ELR (cell line): ENCODE measurements around the gene RCL1.
"Not testable (repeated sequence)": the region's sequence is repeated elsewhere in the genome, so short reads cannot be mapped to it uniquely, and the experiment has no call there.

Experiments used
- DNase-seq: peaks from one replicate; pipeline ENCODE4 v3.0.0-alpha.2; 2015; ENCODE audit warnings: low read depth

RCL1 gene

DNA sequence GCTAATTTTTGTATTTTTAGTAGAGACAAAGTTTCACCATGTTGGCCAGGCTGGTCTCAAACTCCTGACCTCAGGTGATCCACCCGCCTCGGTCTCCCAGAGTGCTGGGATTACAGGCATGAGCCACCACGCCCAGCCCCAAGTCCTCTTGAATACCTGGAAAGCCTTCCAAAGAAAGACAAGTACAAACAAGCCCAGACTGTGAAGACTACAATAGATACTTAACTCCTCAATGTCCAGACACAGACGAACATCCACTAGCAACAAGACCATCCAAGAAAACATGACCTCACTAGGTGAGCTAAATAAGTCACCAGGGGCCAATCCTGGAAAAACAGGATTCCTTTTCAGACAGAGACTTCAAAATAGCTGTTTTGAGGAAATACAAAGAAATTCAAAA lies 9.6 kb upstream of the RCL1 start:
- DNase-seq, result not testable (repeated sequence)

DNA sequence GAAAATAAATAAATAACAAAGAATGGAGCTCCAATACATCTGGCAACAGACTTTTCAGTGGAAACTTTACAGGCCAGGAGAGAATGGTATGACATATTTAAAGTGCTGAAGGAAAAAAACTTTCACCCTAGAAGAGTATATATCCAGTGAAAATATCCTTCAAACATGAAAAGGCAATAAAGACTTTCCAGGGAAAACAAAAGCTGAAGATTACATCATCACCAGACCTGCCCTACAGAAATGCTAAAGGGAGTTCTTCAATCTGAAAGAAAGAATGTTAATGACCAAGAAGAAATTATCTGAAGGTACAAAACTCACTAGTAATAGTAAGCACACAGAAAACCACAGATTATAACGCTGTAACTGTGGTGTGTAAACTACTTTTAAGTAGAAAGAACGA lies 8.3 kb upstream of the RCL1 start:
- no peak for DNase-seq

DNA sequence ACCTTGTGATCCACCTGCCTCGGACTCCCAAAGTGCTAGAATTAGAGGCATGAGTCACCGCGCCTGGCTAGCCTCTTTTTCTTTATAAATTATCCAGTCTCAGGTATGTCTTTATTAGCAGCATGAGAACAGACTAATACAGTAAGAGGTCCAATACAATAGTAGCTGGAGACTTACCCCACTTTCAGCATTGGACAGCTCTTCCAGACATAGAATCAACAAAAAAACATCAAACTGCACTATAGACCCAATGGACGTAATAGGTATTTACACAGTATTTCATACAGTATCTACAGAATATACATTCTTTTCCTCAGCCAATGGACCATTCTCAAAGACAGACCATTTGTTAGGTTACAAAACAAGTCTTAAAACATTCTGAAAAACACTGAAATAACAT lies 6.1 kb upstream of the RCL1 start:
- DNase-seq, result no peak

DNA sequence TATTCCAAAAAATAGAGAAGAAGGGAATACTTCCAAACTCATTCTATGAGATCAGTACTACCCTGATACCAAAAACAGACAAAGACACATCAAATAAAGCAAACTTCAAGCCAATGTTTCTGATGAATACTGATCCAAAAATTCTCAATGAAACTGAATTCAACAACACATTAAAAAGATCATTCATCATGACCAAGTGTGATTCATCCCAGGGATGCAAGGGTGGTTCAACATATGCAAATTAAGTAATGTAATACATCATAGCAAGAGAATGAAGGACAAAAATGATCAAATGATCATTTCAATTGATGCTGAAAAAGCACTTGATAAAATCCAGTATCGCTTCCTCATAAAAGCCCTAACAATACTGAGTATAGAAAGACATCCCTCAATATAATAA lies 4.9 kb upstream of the RCL1 start:
- peak; percentile 49 for DNase-seq

DNA sequence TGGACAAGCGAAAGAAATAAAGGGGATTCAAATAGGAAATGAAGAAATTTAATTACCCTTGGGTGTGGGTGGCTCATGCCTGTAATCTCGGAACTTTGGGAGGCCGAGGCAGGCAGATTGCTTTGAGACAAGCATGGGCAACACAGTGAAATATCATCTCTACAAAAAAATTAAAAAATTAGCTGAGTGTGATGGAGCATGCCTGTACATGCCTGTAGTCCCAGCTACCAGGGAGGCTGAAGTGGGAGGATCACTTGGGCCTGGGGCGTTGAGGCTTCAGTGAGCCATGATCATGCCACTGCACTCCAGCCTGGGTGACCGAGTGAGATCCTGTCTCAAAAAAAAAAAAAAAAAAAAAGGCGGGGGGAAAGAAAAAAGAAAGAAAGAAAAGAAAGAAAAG lies 4.0 kb upstream of the RCL1 start:
- DNase-seq, result no peak

DNA sequence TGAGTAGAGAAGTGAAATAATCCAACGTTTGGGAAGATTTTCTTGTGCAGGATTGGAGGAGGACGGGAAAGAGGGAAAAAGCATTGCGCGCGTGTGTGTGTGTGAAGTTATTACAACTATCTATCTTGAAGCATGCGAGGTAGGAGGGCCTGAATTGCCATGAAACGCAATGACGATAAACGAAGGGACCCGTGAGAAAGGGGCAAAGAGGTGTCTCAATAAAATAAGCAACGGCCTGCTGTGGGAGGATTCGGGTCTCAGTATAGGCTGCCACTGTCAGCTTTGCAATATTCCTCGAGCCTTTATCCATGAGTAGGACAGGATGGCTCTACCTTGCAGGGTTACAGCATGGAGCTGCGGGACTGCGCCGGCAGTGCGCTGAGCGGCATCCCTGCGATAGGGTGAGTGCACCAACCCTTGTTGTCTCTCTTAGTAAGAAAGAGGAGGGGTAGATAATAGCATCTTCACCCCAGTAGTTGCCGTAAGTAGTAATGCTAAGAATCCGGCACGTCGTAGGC lies 631 bp upstream of the RCL1 start:
- no peak for DNase-seq

DNA sequence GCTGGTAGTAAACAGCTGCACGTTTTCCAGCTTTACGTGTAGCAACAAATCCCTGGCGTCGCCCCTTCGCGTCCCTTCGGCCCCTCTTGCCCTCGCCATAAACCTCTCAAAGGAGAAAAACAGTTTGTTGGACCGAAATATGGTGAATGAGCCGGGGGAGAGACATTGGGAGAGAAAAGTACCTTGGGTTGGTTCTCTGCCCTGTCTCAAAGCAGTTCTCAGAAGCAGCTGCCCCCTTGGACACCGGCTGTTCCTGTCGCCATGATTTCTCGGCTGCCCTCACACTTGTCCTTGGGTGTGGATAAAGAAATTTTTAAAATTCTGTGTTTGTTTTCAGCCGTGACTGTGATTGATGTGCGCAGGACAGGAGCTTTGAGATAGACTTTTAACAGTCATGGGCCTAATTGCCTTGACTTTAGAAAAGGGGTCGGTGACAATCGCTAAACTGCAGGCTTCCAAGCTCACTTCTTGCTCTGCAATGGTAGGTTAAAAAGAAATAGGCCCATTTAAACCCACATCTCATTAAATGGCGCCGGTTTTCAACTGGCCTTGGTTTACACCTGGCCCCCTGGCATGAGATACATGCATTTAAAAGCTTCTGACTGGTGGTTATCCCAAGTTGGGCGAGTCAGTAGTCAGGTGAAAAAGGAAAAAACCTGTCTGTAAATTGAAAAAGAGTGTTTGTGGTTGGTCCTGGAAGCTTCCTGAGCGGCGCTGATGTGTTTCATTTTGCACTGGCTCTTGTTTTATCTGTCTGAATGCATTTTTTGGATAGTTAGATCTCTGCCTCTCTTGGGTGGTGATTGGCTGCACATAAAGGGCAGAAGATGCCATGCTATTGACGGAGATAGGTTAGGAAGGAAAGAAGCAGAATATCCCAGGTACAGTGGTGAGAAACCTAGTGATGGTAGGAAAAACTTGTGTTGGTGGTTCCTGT lies 983 bp downstream of the RCL1 start:
- DNase-seq, result no peak

DNA sequence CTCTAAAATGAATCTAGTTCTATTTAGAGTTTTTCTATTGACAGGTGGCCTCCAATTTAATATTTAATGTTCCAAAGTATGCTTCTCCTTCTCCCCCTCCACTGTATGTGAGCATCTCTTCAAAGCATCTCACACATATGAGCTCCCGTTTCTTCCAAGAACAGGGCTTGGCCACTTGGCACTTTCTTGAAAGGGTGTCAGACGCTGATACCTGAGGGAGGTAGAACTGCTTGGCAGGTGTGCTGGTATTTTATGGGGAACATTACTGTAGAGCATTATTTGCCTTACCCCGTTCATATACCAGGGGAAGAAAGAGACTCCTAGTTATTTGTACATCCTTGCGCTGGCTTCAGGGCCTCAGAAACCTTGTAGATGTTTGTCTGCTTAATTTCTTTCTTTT lies 1.9 kb downstream of the RCL1 start:
- no peak for DNase-seq

DNA sequence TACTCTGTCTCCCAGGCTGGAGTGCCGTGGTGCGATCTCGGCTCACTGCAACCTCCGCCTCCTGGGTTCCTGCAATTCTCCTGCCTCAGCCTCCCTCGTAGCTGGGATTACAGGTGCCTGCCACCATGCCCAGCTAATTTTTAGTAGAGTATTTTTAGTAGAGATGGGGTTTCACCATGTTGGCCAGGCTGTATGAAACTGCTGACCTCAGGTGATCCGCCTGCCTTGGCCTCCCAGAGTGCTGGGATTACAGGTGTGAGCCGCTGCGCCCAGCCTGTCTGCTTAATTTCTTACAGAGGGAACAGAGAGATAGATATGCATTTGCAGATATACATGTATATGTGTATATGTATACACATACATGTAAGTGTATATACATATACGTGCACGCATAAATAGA lies 2.4 kb downstream of the RCL1 start:
- not testable (repeated sequence) for DNase-seq

DNA sequence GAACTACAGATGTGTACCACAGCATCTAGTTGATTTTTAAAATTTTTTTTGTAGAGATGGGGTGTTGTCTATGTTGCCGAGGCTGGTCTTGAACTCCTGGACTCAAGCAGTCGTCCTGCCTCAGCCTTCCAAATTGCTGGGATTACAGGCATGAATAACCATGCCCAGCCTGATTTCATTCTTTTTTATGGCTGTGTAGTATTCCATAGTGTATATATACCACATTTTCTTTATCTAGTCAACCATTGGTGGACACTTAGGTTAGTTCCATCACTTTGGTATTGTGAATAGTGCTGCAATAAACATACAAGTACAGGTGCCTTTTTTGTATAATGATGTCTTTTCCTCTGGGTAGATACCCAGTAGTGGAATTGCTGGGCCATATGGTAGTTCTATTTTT lies 3.8 kb downstream of the RCL1 start:
- DNase-seq, result no peak

DNA sequence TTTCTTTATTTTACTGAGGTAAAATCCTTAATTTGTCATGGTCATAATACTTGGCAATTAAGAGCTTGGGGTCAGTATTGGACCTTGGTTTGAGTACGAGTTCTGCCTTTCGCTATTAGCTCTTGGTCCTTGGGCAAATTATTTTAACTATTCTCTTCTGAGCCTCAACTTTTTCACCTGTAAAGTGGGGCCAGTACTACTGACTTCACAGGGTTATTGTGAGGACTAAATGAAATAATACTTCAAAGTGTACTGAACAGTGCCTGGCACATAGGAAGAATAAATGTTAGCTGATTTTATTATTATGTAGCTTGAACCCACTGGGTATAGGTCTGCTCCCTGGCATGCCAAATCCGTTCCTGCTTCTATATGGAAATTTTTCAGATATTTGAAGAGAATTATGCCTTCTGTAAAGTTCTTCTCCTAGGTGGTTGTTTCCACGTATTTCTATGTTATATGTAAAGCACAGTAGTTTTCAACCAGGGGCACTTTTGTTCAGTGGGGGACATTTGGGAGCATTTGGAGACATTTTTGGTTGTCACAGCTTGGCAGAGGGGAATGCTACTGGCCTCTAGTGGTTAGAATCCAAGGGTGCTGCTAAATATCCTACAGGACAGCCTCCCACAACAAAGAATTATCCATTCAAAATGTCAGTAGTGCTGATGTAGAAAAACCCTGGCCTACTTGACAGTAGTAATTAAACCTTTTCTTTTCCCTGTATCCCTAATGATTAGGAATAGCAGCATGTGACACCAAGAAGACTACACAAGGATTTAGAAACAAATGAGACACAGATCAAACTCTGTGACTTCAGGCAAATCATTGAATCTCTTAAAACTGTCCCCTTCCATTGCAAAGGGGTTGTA lies 4.5 kb downstream of the RCL1 start:
- DNase-seq, result peak; percentile 65

DNA sequence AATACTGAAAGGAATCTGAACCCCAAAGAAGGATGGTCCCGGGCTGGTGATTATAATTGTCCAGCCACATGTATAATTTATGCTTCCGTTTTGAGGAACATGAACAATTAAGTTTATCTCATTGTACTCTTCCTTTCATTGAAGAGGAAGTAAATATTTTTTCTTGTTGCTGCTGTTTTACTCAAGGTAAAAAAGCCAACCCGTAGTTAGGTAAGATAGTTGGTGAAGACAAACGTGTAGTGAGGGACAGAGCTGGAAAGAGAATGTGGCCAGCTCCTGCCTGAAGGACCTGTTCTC lies 5.1 kb downstream of the RCL1 start:
- no peak for DNase-seq

DNA sequence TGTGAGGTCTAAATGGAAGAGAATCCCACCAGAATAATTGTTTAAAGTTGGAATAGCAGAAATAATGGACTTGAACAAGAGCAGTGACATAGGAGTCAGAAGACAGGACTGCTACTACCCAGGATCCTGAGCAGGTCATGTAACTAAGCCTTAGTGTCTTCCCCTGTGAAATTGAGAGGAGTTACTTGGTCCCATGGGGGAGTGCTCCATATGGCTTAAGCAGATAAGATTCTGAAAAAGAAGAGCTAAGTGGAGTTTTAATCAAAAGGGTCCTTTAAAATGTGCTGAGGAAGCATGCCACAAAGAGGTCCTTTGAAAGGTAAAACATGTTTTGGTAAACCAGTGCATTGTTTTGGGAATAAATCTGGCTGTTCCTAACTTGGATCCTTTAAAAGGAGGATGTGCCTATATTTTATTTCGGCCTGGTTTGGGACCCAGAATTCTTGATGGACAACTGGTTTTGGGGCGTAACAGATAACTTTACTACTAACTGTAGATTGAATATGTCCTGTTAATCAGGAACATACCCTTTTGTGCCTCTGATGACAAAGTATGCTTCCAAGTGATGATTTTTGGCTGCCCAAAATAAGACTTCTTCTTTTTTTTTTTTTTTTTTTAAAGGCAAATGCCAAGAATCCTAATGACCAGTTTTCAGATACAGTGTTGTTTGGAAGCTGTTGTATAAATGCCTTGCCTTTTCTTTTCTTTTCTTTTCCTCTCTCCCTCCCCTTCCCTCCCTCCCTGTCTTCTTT lies 5.7 kb downstream of the RCL1 start:
- DNase-seq, result no peak

DNA sequence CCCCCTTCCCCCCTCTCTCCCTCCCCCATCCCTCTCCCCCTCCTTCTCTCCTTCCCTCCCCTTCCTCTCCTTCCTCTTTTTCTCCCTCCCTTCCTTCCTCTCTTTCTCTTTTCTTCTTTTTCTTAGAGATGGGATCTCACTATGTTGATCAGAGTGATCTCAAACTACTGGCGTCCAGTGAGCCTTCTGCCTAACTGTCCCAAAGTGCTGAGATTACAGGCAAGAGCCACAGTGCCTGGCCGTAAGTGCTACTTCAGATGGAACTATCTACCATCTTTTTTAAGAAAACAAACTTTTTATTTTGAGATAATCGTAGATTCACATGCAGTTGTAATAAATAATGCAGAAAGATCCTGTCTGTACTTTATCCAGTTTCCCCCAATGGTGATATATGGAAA lies 6.3 kb downstream of the RCL1 start:
- DNase-seq, result no peak

DNA sequence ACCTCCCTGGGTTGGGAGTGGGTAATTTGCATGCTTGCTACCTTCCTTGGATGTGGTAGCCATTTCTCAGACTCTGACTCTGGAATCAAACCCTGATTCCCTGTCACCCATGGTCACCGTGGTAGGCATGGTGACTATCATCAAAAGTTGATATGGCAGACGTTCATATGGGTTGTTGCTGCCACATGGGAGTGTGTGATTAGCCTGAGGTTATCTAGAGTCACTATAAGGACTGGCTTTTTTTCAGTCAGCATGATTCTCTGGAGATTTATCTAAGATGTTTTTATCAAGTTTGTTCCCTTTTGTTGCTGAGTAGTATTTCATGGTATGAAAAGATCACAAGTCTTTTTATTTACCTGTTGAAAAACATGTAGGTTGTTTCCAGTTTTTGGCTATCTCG lies 7.0 kb downstream of the RCL1 start:
- no peak for DNase-seq

DNA sequence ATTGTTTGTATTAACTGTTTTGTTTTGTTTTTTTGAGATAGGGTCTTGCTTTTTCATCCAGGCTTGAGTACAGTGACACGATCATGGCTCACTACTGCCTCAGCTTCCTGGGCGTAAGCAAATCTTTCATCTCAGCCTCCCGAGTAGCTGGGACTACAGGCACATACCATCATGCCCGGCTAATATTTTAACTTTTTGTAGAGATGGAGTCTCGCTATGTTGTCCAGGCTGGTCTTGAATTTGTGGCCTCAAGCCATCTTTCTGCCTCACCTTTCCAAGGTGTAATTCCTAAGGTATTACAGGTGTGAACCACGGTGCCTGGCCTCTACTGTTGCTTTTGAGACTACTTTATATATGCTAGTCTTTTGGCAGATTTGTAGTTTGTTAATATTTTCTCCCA lies 8.4 kb downstream of the RCL1 start:
- DNase-seq, result no peak

DNA sequence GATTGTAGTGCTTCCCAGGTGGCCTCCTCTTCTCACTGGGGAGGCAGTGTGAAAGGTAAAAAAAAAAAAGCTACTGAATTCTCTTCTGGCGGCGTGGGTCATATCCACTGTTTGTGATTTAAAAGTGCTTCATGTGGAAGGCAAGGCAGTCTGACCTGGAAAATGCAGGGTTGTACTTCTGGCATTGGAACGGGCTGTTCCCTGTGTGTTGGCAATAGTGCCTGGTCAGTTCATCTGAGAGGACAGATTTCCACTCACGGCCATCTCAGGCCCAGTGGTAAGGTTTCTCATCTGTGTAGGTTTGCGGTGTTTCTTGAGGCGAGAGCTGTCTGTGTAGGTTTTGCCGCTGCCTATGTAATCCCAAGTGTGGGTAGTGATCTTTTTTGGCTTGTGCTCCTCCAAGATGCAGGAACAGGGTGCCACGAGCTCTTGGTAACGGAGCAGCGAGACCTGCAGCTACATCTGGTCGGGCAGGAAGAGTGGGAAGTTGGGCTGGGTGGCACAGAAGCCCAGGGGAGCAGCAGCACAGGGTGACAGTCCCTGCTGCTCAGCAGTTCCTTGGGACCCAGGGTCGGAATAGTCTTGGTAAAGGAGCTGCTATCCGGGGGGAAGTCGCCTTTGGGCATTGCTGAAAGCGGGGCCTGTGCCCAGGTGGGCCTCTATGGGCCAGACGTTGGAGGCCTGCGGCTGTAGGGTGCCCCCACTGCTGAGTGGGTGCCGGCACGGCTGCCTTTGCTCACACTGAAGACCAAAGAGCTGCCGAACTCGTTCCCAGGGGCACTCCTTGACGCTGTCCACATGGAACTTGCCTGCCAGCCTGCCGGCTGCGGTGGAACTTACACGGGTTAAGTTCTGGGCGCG lies 11.2 kb downstream of the RCL1 start:
- DNase-seq, result no peak

DNA sequence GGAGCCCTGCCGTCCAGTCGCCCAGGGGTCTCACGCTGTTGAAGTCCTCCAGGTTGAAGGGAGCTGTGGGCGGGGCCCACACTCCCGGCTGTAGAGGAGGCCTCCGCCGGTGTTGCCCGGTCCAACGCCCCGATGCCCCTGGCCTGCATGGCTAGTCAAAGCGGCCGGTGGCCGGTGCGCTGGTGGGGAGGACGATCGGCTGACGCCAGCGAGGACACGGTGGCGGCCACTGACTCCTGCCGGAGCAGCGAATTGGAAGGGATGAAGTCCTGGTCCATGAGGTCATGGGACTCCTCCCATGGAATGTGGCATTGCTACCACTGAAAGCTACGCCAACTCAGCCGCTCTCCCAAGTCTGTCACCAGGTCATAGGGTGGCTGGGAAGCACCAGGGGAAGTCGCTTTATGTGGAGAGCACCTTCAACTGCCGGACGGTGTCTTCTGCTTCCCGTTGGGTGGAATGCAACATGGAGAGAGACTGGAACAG lies 11.8 kb downstream of the RCL1 start:
- DNase-seq, result no peak

DNA sequence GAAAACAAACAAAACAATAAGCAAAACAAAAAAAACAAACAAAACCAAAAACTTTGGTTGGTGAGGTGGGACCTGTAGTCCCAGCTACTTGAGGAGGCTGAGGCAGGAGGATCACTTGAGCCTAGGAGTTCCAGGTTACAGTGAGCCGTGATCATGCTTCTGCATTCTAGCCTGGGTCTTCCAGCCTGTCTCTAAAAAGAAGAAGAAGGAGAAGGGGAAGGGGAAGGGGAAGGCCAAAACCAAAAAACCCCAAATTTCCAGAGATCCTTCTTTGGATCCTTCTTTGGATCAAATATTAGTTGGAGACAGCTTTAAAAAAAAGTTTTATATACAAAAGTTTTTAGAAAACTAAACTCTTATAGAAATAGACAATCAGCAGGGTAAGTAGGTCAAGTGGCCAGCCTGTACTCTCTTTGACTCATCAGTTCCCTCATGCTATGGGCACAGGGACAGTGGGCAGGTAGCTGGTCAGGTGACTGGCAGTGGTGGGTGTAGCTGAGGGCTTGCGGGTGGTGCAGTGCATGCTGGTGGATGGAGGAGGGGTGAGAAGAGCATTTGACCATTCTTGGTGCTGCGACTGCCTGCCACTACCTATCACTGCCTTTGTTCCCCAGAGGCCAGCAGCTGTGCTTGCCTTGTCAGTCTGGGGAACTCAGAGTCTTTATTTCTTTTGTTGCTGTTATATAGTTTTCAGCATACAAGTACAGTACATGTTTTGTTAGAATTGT lies 12.6 kb downstream of the RCL1 start:
- DNase-seq, result no peak

DNA sequence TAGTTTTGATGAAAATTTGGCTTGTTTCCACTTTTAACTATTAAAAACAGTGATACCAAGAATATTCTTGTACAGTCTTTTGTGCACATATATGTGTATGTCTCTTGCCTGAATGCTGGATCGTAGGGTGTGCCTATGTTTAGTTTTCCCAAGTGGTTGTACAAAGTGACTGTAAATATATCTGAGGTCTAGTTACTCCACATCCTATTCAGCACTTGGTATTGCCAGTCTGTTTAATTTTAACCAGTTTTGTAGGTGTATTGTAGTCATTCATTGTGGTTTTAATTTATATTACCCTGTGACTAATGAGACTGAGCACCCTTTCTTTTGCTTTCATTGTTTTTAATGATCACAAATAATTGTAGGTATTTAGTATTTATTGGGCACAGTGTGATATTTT lies 17.8 kb downstream of the RCL1 start:
- no peak for DNase-seq

DNA sequence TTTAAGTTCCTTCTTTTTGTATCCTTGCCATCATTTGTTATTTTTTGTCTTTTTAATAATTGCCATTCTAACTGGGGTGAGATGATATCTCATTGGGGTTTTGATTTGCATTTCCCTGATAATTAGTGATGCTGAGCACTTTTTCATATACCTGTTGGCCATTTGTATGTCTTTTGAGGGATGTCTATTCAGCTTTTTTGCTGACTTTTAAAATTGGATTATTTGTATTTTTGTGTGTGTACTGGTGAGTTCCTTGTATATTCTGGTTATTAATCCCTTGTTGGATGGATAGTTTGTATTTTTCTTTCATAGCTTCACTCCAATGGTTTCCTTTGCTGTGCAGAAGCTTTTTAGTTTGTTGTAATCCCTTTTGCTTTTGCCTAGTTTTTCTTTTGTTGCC lies 19.1 kb downstream of the RCL1 start:
- no peak for DNase-seq
